HepG2 (cell line): ENCODE data around the gene MSI2. TPM values are rescaled to one million over a fixed set of nuclear protein-coding genes. Genes with fewer than 3 reads are reported as not detected.
A peak's percentile ranks its signal among the peaks of the same experiment; 100 is the strongest.

Experiments
- ARNT ChIP-seq: fragments of 450-650 bp; IDR thresholded peaks from 2 replicates; pipeline ENCODE4 v1.6.1; 2017
- EP300 ChIP-seq, 3 experiments: sonication (generic) in 1 of 3; formaldehyde crosslinking in 1 of 3; IDR thresholded peaks; 2 replicates each; pipeline versions ENCODE4 v1.5.1 to v1.6.1; 2011 to 2020; ENCODE audit warnings: low read depth in 2 of 3, low read length in 2 of 3, borderline replicate concordance in 1 of 3, improper control_type of control experiment in 1 of 3, mild to moderate bottlenecking in 1 of 3, missing genetic modification reagents in 1 of 3, moderate library complexity in 1 of 3
- FOSL1 ChIP-seq: sonication (generic); formaldehyde crosslinking; IDR thresholded peaks from 2 replicates; pipeline ENCODE4 v1.9.0; 2021; ENCODE audit warnings: missing genetic modification reagents, borderline replicate concordance
- GPN1 ChIP-seq: sonication (generic); formaldehyde crosslinking; IDR thresholded peaks from 2 replicates; pipeline ENCODE4 v1.5.1; 2020; ENCODE audit warnings: missing genetic modification reagents, borderline replicate concordance
- HNRNPUL1 ChIP-seq: fragments of 200-400 bp; formaldehyde crosslinking; IDR thresholded peaks from 2 replicates; pipeline ENCODE4 v1.6.1; 2017; ENCODE audit warnings: low read depth, mild to moderate bottlenecking, low read length, moderate library complexity
- KDM4B ChIP-seq: sonication (generic); formaldehyde crosslinking; IDR thresholded peaks from 2 replicates; pipeline ENCODE4 v1.4.0; 2020; ENCODE audit warnings: missing genetic modification reagents
- KLF16 ChIP-seq, 2 experiments: sonication (generic) in 1 of 2; formaldehyde crosslinking in 1 of 2; IDR thresholded peaks; 2 replicates each; pipeline versions ENCODE4 v1.6.1 to v1.8.0; 2016 to 2023; ENCODE audit warnings: missing genetic modification reagents in 2 of 2, missing compliant biosample characterization in 1 of 2
- NFKBIZ ChIP-seq: IDR thresholded peaks from 2 replicates; pipeline ENCODE4 v1.6.1; 2018; ENCODE audit warnings: missing genetic modification reagents, missing compliant biosample characterization
- PHB2 ChIP-seq: fragments of 450-650 bp; IDR thresholded peaks from 2 replicates; pipeline ENCODE4 v1.6.1; 2018; ENCODE audit not compliant: partially characterized antibody
- PREB ChIP-seq: sonication (generic); formaldehyde crosslinking; IDR thresholded peaks from 2 replicates; pipeline ENCODE4 v1.4.0; 2020; ENCODE audit warnings: missing genetic modification reagents
- REL ChIP-seq: sonication (generic); formaldehyde crosslinking; conservative IDR thresholded peaks from 2 replicates; pipeline ENCODE4 v1.8.0; 2022; ENCODE audit warnings: mild to moderate bottlenecking, missing genetic modification reagents, moderate library complexity
- REPIN1 ChIP-seq: sonication (generic); formaldehyde crosslinking; IDR thresholded peaks from 2 replicates; pipeline ENCODE4 v1.8.0; 2022; ENCODE audit warnings: missing genetic modification reagents, low read depth, mild to moderate bottlenecking, borderline replicate concordance
- SCMH1 ChIP-seq: sonication (generic); formaldehyde crosslinking; IDR thresholded peaks from 2 replicates; pipeline ENCODE4 v1.9.0; 2021; ENCODE audit warnings: missing genetic modification reagents, mild to moderate bottlenecking, borderline replicate concordance
- SP2 ChIP-seq: sonication (generic); formaldehyde crosslinking; IDR thresholded peaks from 2 replicates; pipeline ENCODE4 v1.5.1; 2020; ENCODE audit warnings: mild to moderate bottlenecking, missing genetic modification reagents
- TSC22D2 ChIP-seq: sonication (generic); formaldehyde crosslinking; IDR thresholded peaks from 2 replicates; pipeline ENCODE4 v1.5.1; 2020; ENCODE audit warnings: missing genetic modification reagents, mild to moderate bottlenecking, borderline replicate concordance
- ZFP1 ChIP-seq: IDR thresholded peaks from 2 replicates; pipeline ENCODE4 v1.6.1; 2016
- ZGPAT ChIP-seq: IDR thresholded peaks from 2 replicates; pipeline ENCODE4 v1.6.1; 2016; ENCODE audit warnings: mild to moderate bottlenecking
- ZNF224 ChIP-seq: sonication (generic); formaldehyde crosslinking; IDR thresholded peaks from 2 replicates; pipeline ENCODE4 v1.5.0; 2020; ENCODE audit warnings: mild to moderate bottlenecking, missing genetic modification reagents
- ZNF3 ChIP-seq: IDR thresholded peaks from 2 replicates; pipeline ENCODE4 v1.7.0; 2017; ENCODE audit warnings: inconsistent platforms
- ZNF547 ChIP-seq: sonication (generic); formaldehyde crosslinking; IDR thresholded peaks from 2 replicates; pipeline ENCODE4 v1.5.1; 2020; ENCODE audit warnings: mild to moderate bottlenecking, missing genetic modification reagents
- ZNF556 ChIP-seq: sonication (generic); formaldehyde crosslinking; IDR thresholded peaks from 2 replicates; pipeline ENCODE4 v1.4.0; 2020; ENCODE audit warnings: mild to moderate bottlenecking, missing genetic modification reagents, borderline replicate concordance
- ZNF569 ChIP-seq: sonication (generic); formaldehyde crosslinking; IDR thresholded peaks from 2 replicates; pipeline ENCODE4 v1.5.0; 2020; ENCODE audit warnings: mild to moderate bottlenecking, missing genetic modification reagents, moderate library complexity, borderline replicate concordance
- ZNF614 ChIP-seq: IDR thresholded peaks from 2 replicates; pipeline ENCODE4 v1.6.1; 2018; ENCODE audit warnings: missing biosample characterization, missing genetic modification reagents, inconsistent platforms, borderline replicate concordance
- ZNF883 ChIP-seq: sonication (generic); formaldehyde crosslinking; IDR thresholded peaks from 2 replicates; pipeline ENCODE4 v1.5.1; 2020; ENCODE audit warnings: mild to moderate bottlenecking, missing genetic modification reagents; ENCODE audit errors: not compliant biosample characterization
- polyA plus RNA-seq, 8 experiments: library from polyadenylated mRNA; depleted of rRNA in 3 of 8; stranded (reverse) in 7 of 8; unstranded in 1 of 8; fragments of >200 nt; fragmentation: Illumina TruSeq in 4 of 8; extraction: Trizol in 4 of 8; gene quantifications; 2 replicates each; pipeline versions ENCODE4 v1.2.1 to v1.2.3, GENCODE V29; 2011 to 2016; ENCODE audit warnings: low read depth in 4 of 8, missing spikeins in 1 of 8, mixed read lengths in 1 of 8; ENCODE audit not compliant: insufficient read depth in 1 of 8
- total RNA-seq, 5 experiments: library from RNA; depleted of rRNA; stranded (reverse); fragments of >200 nt; fragmentation: Illumina TruSeq; extraction: Trizol; gene quantifications; 2 replicates each; pipeline ENCODE4 v1.2.3, GENCODE V29; 2016; ENCODE audit warnings: low read depth in 1 of 5
- TF ChIP-seq, protein P1 (sequence below): IDR thresholded peaks from 2 replicates; pipeline ENCODE4 v1.6.1; 2012; ENCODE audit warnings: low read length, improper control_type of control experiment

Gene MSI2
- total and polyA plus RNA-seq, 2 of the 13 experiments (the other 11 are each of a cell fraction or from before 2014, with no cell fraction given): 77.5 to 78.4 TPM

DNA sequence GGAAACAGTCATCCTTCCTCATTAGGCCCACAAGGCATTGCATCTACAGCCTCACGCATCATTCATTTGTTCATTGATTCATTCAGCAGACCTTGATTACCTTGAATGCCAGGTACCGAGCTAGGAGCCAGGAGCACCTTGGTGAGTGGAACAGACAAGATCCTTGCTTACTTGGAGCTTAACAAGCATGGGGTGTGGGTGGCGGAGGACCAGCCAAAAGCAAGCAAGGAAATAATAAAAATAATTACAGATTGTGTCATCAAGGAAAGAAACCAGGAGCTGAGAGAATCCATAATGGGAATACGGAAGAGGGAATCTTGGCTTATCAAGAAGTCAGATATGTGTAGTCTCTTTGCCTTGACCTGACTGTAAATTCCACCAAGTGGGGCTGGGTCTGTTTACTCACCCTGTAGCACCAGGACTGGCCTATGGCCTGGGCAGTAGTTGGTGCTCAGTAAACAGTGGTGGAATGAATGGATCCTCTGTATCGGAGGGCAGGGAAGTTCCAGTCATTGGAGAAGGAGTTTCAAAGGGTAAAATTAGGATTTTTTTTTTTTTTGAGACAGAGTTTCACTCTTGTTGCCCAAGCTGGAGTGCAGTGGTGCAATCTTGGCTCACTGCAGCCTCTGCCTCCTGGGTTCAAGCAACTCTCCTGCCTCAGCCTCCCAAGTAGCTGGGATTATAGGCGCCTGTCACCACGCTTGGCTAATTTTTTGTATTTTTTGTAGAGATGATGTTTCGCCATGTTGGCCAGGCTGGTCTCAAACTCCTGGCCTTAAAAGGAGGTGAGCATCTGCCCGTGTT lies 157.7 kb downstream of the MSI2 start (continued):
- TF ChIP-seq NFKBIZ (CRISPR knock-in tag): peak; percentile 90; the same call in 1 of the 2 replicates
- peak; percentile 95 for TF ChIP-seq REPIN1 (CRISPR knock-in tag)
- peak; percentile 99 for TF ChIP-seq ZGPAT (CRISPR knock-in tag)
- TF ChIP-seq EP300 (IDR thresholded peaks at IDR 0.05; ENCODE audit: low read depth in 2 of 2, low read length in 2 of 2): peak; percentile 70 to 97; a peak in 3 of 4 replicates
- TF ChIP-seq EP300 (CRISPR knock-in tag; IDR thresholded peaks at IDR 0.05; ENCODE audit: borderline replicate concordance): peak; percentile 92
- no peak for TF ChIP-seq PHB2
- no peak for TF ChIP-seq GPN1 (CRISPR knock-in tag)
- no peak for TF ChIP-seq SP2 (CRISPR knock-in tag)
- no peak for TF ChIP-seq ARNT
- no peak for TF ChIP-seq ZNF569 (CRISPR knock-in tag)
- TF ChIP-seq KLF16 (CRISPR knock-in tag; IDR thresholded peaks at IDR 0.05): peak in 1 of 2 experiments; percentile 95; a peak in 2 of 4 replicates
- TF ChIP-seq FOSL1 (CRISPR knock-in tag): no peak
- TF ChIP-seq TSC22D2: peak; percentile 32; the same call in 1 of the 2 replicates
- TF ChIP-seq, protein P1, sequence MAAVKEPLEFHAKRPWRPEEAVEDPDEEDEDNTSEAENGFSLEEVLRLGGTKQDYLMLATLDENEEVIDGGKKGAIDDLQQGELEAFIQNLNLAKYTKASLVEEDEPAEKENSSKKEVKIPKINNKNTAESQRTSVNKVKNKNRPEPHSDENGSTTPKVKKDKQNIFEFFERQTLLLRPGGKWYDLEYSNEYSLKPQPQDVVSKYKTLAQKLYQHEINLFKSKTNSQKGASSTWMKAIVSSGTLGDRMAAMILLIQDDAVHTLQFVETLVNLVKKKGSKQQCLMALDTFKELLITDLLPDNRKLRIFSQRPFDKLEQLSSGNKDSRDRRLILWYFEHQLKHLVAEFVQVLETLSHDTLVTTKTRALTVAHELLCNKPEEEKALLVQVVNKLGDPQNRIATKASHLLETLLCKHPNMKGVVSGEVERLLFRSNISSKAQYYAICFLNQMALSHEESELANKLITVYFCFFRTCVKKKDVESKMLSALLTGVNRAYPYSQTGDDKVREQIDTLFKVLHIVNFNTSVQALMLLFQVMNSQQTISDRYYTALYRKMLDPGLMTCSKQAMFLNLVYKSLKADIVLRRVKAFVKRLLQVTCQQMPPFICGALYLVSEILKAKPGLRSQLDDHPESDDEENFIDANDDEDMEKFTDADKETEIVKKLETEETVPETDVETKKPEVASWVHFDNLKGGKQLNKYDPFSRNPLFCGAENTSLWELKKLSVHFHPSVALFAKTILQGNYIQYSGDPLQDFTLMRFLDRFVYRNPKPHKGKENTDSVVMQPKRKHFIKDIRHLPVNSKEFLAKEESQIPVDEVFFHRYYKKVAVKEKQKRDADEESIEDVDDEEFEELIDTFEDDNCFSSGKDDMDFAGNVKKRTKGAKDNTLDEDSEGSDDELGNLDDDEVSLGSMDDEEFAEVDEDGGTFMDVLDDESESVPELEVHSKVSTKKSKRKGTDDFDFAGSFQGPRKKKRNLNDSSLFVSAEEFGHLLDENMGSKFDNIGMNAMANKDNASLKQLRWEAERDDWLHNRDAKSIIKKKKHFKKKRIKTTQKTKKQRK: no peak
- TF ChIP-seq ZNF614: peak; percentile 100
- no peak for TF ChIP-seq ZNF883 (CRISPR knock-in tag)
- no peak for TF ChIP-seq HNRNPUL1
- no peak for TF ChIP-seq PREB (CRISPR knock-in tag)
- peak; percentile 83; the same call in 1 of the 2 replicates for TF ChIP-seq ZNF556
- TF ChIP-seq REL (CRISPR knock-in tag): no peak
- TF ChIP-seq ZNF3: peak; percentile 47; the same call in 1 of the 2 replicates
- TF ChIP-seq ZNF547: no peak
- peak; percentile 86; the same call in 1 of the 2 replicates for TF ChIP-seq ZFP1 (CRISPR knock-in tag)
- no peak for TF ChIP-seq ZNF224 (CRISPR knock-in tag)
- peak; percentile 97; the same call in 1 of the 2 replicates for TF ChIP-seq KDM4B
- TF ChIP-seq SCMH1 (CRISPR knock-in tag): no peak
